Endothelial cell of umbilical vein (primary cell): ENCODE results near the gene CAMTA1. TPM values are rescaled to one million over a fixed set of nuclear protein-coding genes. Genes with fewer than 3 reads are reported as not detected.

Experiments
- BruUV-seq: library from RNA; stranded (reverse); fragments of 400-500 nt; replicated peaks from 2 replicates; lab custom pipeline; 2021; lab: Mats Ljungman, UMichigan
- CTCF ChIA-PET: fragments of 300-600, 350-600 bp; sonication (Branson Sonifier 250); formaldehyde crosslinking; loops from one replicate; lab custom pipeline; 2021; ENCODE audit warnings: antibody characterized with exemption, inconsistent platforms; lab: Charles Lee
- POLR2A ChIA-PET: fragments of 300-600, 350-600 bp; sonication (Branson Sonifier 250); formaldehyde crosslinking; loops from one replicate; lab custom pipeline; 2021; ENCODE audit warnings: antibody characterized with exemption, inconsistent platforms; lab: Charles Lee
- DNase-seq: peaks from one replicate; pipeline ENCODE4 v3.0.0-alpha.2; 2011; ENCODE audit warnings: low read depth, low spot score
- FAIRE-seq: peaks from 2 replicates; lab custom pipeline; 2011; peaks lifted over from hg19 to GRCh38; lab: Jason Lieb, UNC
- H2AFZ ChIP-seq: 2 replicates; pipeline ENCODE4 v1.6.0; 2012; ENCODE audit warnings: low read depth, low read length, control low read depth, inconsistent platforms
- H3K27ac ChIP-seq: 2 replicates; pipeline ENCODE4 v1.5.1; 2011; ENCODE audit warnings: low read depth, mild to moderate bottlenecking, control low read depth, low read length, moderate library complexity; ENCODE audit not compliant: insufficient read depth
- H3K27me3 ChIP-seq, 2 experiments: 2 replicates each; pipeline versions ENCODE4 v1.6.0 to v1.6.1; 2011; ENCODE audit warnings: low read length in 2 of 2, mixed read lengths in 1 of 2; ENCODE audit not compliant: control insufficient read depth in 2 of 2, insufficient read depth in 2 of 2
- H3K36me3 ChIP-seq, 2 experiments: 2 replicates in 1 of 2; 3 replicates in 1 of 2; pipeline ENCODE4 v1.5.1; 2011; ENCODE audit warnings: low read length in 2 of 2, mild to moderate bottlenecking in 1 of 2, moderate library complexity in 1 of 2; ENCODE audit not compliant: control insufficient read depth in 2 of 2, insufficient read depth in 2 of 2; ENCODE audit errors: extremely low read depth in 1 of 2
- H3K4me1 ChIP-seq: 3 replicates; pipeline ENCODE4 v1.5.1; 2011; ENCODE audit warnings: mild to moderate bottlenecking, low read length; ENCODE audit not compliant: control insufficient read depth, insufficient read depth; ENCODE audit errors: extremely low read depth
- H3K4me2 ChIP-seq: 2 replicates; pipeline ENCODE4 v1.6.1; 2011; ENCODE audit warnings: low read length, control low read depth, mixed read lengths; ENCODE audit not compliant: insufficient read depth
- H3K4me3 ChIP-seq, 3 experiments: fragments of 200-600 bp in 1 of 3; sonication (generic), shearing (Covaris generic) in 1 of 3; replicated peaks in 1 of 3; 2 replicates each; pipeline ENCODE4 v1.5.1; 2011 to 2016; ENCODE audit warnings: control low read depth in 3 of 3, low read length in 3 of 3, mild to moderate bottlenecking in 2 of 3, inconsistent platforms in 1 of 3, low read depth in 1 of 3, moderate library complexity in 1 of 3; ENCODE audit not compliant: insufficient read depth in 1 of 3
- H3K79me2 ChIP-seq: 2 replicates; pipeline ENCODE4 v1.6.0; 2012; ENCODE audit warnings: low read length, inconsistent platforms; ENCODE audit not compliant: control insufficient read depth, insufficient read depth
- H3K9ac ChIP-seq: replicated peaks from 2 replicates; pipeline ENCODE3; 2011; ENCODE audit warnings: low read length, control low read depth; ENCODE audit not compliant: insufficient read depth; ENCODE audit errors: extremely low read depth
- H3K9me1 ChIP-seq: replicated peaks from 3 replicates; pipeline ENCODE4 v1.6.0; 2011; ENCODE audit warnings: mild to moderate bottlenecking, low read length; ENCODE audit not compliant: control insufficient read depth, insufficient read depth; ENCODE audit errors: extremely low read depth
- H3K9me3 ChIP-seq: replicated peaks from 2 replicates; pipeline ENCODE4 v1.5.1; 2012; ENCODE audit warnings: low read length, inconsistent platforms; ENCODE audit not compliant: control insufficient read depth, insufficient read depth
- H4K20me1 ChIP-seq: replicated peaks from 2 replicates; pipeline ENCODE3; 2011; ENCODE audit warnings: mild to moderate bottlenecking, low read length; ENCODE audit not compliant: control insufficient read depth, insufficient read depth; ENCODE audit errors: extremely low read depth
- EZH2 ChIP-seq: IDR thresholded peaks from 2 replicates; pipeline ENCODE4 v1.6.1; 2012; ENCODE audit warnings: borderline replicate concordance, low read depth, mild to moderate bottlenecking, moderate library complexity, low read length, inconsistent platforms; ENCODE audit not compliant: severe bottlenecking
- FOS ChIP-seq: IDR thresholded peaks from 2 replicates; pipeline ENCODE4 v1.6.1; 2011; ENCODE audit warnings: mild to moderate bottlenecking, low read length, moderate library complexity, borderline replicate concordance; ENCODE audit not compliant: insufficient read depth
- GATA2 ChIP-seq: IDR thresholded peaks from 2 replicates; pipeline ENCODE4 v1.7.0; 2011; ENCODE audit warnings: low read depth, mild to moderate bottlenecking, moderate library complexity, mixed read lengths, low read length; ENCODE audit not compliant: insufficient read length, insufficient read depth
- JUN ChIP-seq: IDR thresholded peaks from 2 replicates; pipeline ENCODE4 v1.6.1; 2011; ENCODE audit warnings: borderline replicate concordance, low read depth; ENCODE audit not compliant: insufficient read length, insufficient read depth
- MAX ChIP-seq: IDR thresholded peaks from 2 replicates; pipeline ENCODE4 v1.6.1; 2011; ENCODE audit not compliant: insufficient read depth, insufficient read length
- MYC ChIP-seq: IDR thresholded peaks from one replicate; pipeline ENCODE4 v1.6.1; 2011; ENCODE audit warnings: mild to moderate bottlenecking, low read depth, low read length
- POLR2A ChIP-seq: IDR thresholded peaks from 2 replicates; pipeline ENCODE4 v1.6.1; 2012; ENCODE audit warnings: low read depth, mild to moderate bottlenecking, control low read depth, low read length
- POLR2AphosphoS5 ChIP-seq: IDR thresholded peaks from 2 replicates; pipeline ENCODE4 v1.6.1; 2012; ENCODE audit warnings: low read depth, mild to moderate bottlenecking, control low read depth, low read length, moderate library complexity; ENCODE audit not compliant: insufficient read depth
- dilution Hi-C: fragments of 300-500 bp; cut with MboI; formaldehyde crosslinking; loops from one replicate; pipeline ENCODE4 v1.15.0; 2019; ENCODE audit warnings: low sequenced_read_pairs; ENCODE audit not compliant: extremely low pct_ligation_motif_present
- intact Hi-C: fragments of 100-400 bp; cut with micrococcal nuclease; formaldehyde crosslinking; loops from one replicate; pipeline ENCODE4 v1.10.0; 2022
- polyA plus RNA-seq, 4 experiments: library from polyadenylated mRNA; depleted of rRNA in 3 of 4; stranded (reverse) in 3 of 4; unstranded in 1 of 4; fragments of >200 nt; gene quantifications; 2 replicates each; pipeline versions ENCODE4 v1.2.1 to v1.2.3, GENCODE V29; 2011 to 2012; ENCODE audit warnings: missing spikeins in 1 of 4
- total RNA-seq: library from RNA; stranded (reverse); gene quantifications from 2 replicates; pipeline ENCODE4 v1.2.3, GENCODE V29; 2021
- TF ChIP-seq, protein P1 (sequence below), 2 donors: IDR thresholded peaks; 1 replicate in 1 of 2; 2 replicates in 1 of 2; pipeline ENCODE4 v1.5.1; 2011; ENCODE audit warnings: low read length in 2 of 2, mild to moderate bottlenecking in 2 of 2, moderate library complexity in 2 of 2, control low read depth in 1 of 2, inconsistent platforms in 1 of 2, low read depth in 1 of 2; ENCODE audit not compliant: insufficient read depth in 1 of 2; ENCODE audit errors: extremely low read depth in 1 of 2

CAMTA1 gene
- total and polyA plus RNA-seq, 2 donors (not counting 3 experiments of a cell fraction or from before 2014, with no cell fraction given) = 50.8 to 92.7 TPM

DNA sequence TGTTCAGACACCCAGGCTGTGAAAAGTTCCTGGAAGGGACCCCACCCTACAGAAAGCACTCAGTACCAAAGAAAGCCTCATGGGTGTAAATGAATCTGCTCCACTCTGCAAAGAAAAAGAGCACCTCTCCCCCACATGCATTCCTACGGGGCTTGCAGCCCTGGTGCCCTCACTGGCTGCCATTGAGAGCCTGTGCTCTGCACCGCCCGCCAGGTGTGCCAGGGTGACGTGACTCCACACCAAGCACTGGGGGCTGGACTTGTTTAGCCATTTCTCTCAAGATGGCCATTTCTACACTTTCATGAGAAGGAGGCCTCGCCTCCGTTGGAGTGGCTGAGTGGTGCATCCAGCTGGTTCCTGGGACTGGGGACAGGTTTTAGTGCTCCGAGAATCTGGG is 605.3 kb downstream of the CAMTA1 start:
- Histone ChIP-seq H3K4me3 (no peak overlapping the region), H2AFZ (no peak overlapping the region), H3K36me3 (no peaks in the 10 kb centered on the region), H3K4me2 (no peak overlapping the region), H3K27ac (no peak overlapping the region), H3K4me1 (peaks cover 14% of the 10 kb centered on the region), H3K79me2 (no peaks in the 10 kb centered on the region), H3K27me3 (no peaks in the 10 kb centered on the region), H4K20me1 (no peaks in the 10 kb centered on the region), H3K9me3 (peaks cover 2% of the 10 kb centered on the region), H3K9ac (no peak overlapping the region), H3K9me1 (no peaks in the 10 kb centered on the region)
- no peak for TF ChIP-seq EZH2
- no peak for TF ChIP-seq MAX
- TF ChIP-seq GATA2 = no peak
- TF ChIP-seq JUN = no peak
- TF ChIP-seq MYC = no peak
- no peak for TF ChIP-seq FOS
- no peak for TF ChIP-seq POLR2AphosphoS5
- TF ChIP-seq, protein P1, sequence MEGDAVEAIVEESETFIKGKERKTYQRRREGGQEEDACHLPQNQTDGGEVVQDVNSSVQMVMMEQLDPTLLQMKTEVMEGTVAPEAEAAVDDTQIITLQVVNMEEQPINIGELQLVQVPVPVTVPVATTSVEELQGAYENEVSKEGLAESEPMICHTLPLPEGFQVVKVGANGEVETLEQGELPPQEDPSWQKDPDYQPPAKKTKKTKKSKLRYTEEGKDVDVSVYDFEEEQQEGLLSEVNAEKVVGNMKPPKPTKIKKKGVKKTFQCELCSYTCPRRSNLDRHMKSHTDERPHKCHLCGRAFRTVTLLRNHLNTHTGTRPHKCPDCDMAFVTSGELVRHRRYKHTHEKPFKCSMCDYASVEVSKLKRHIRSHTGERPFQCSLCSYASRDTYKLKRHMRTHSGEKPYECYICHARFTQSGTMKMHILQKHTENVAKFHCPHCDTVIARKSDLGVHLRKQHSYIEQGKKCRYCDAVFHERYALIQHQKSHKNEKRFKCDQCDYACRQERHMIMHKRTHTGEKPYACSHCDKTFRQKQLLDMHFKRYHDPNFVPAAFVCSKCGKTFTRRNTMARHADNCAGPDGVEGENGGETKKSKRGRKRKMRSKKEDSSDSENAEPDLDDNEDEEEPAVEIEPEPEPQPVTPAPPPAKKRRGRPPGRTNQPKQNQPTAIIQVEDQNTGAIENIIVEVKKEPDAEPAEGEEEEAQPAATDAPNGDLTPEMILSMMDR (IDR thresholded peaks at IDR 0.05; ENCODE audit: extremely low read depth in 1 of 2, insufficient read depth in 1 of 2, low read depth in 1 of 2, low read length in 2 of 2) = no peak
- TF ChIP-seq POLR2A = no peak
- FAIRE-seq (no peak), DNase-seq (no peak)
- BruUV-seq = no TSS peak
- dilution Hi-C loops = no loop called here
- POLR2A ChIA-PET = no interaction called here
- CTCF ChIA-PET = no interaction called here
- intact Hi-C loops = no loop called here
